Activated CD8-positive, alpha-beta memory T cell treated with anti-CD3 and anti-CD28 coated beads for 36 hours (primary cell): ENCODE data around the gene BCAS3. TPM values are rescaled to one million over a fixed set of nuclear protein-coding genes. Genes with fewer than 3 reads are reported as not detected.
"Not testable (repeated sequence)": the region's sequence is repeated elsewhere in the genome, so short reads cannot be mapped to it uniquely, and the experiment has no call there.

Experiments
- CTCF ChIA-PET: fragments of 350-600 bp; sonication (Branson Sonifier 250); formaldehyde crosslinking; loops from one replicate; lab custom pipeline; 2021; ENCODE audit warnings: antibody characterized with exemption; lab: Charles Lee
- POLR2A ChIA-PET: fragments of 350-600 bp; sonication (Branson Sonifier 250); formaldehyde crosslinking; loops from one replicate; lab custom pipeline; 2021; ENCODE audit warnings: antibody characterized with exemption; lab: Charles Lee
- total RNA-seq, 2 experiments: library from RNA; stranded (reverse); gene quantifications; one replicate each; pipeline ENCODE4 v1.2.3, GENCODE V29; 2021

Gene BCAS3
- total RNA-seq, 2 experiments from 2014 or later, result 6.9 to 9.3 TPM

GRCh38 chr17:60900688-60901087 lies 223.0 kb downstream of the BCAS3 start:
- POLR2A ChIA-PET, result no interaction called here
- CTCF ChIA-PET, result no interaction called here

- ChIA-PET POLR2A (no interaction called here), CTCF (no interaction called here)
Observed at GRCh38 chr17:60901242-60901641, 223.6 kb downstream of the BCAS3 start.

- POLR2A ChIA-PET, result no interaction called here
- CTCF ChIA-PET, result interaction anchor here (0.6 kb wide), 1 partner anchor 31 kb away, joined by 4 read pairs; no protein-coding TSS in a partner anchor
Observed at GRCh38 chr17:60901806-60902205, 224.2 kb downstream of the BCAS3 start.

GRCh38 chr17:60902399-60902798 lies 224.7 kb downstream of the BCAS3 start:
- ChIA-PET CTCF (interaction anchor here (0.6 kb wide), 1 partner anchor 30 kb away, joined by 4 read pairs; no protein-coding TSS in a partner anchor), POLR2A (no interaction called here)

GRCh38 chr17:60904582-60904981 lies 226.9 kb downstream of the BCAS3 start:
- POLR2A ChIA-PET, result no interaction called here
- CTCF ChIA-PET, result no interaction called here

GRCh38 chr17:60905709-60906108 lies 228.1 kb downstream of the BCAS3 start:
- ChIA-PET CTCF (no interaction called here), POLR2A (no interaction called here)

- POLR2A ChIA-PET, result no interaction called here
Observed at GRCh38 chr17:60908324-60908723, 230.7 kb downstream of the BCAS3 start.

GRCh38 chr17:60909405-60909804 lies 231.8 kb downstream of the BCAS3 start:
- CTCF ChIA-PET, result no interaction called here
- POLR2A ChIA-PET, result no interaction called here

More at GRCh38 chr17:60908324-60908723, 230.7 kb downstream of the BCAS3 start:
- CTCF ChIA-PET, result no interaction called here

- ChIA-PET POLR2A (no interaction called here), CTCF (no interaction called here)
Observed at GRCh38 chr17:60910415-60910814, 232.8 kb downstream of the BCAS3 start.

GRCh38 chr17:60914078-60914477 lies 236.4 kb downstream of the BCAS3 start:
- ChIA-PET POLR2A (no interaction called here), CTCF (no interaction called here)

- POLR2A ChIA-PET, result no interaction called here
Observed at GRCh38 chr17:60916043-60916442, 238.4 kb downstream of the BCAS3 start.

GRCh38 chr17:60920107-60920506 lies 242.5 kb downstream of the BCAS3 start:
- ChIA-PET POLR2A (no interaction called here), CTCF (no interaction called here)

More at GRCh38 chr17:60916043-60916442, 238.4 kb downstream of the BCAS3 start:
- CTCF ChIA-PET, result no interaction called here

GRCh38 chr17:60923000-60923399 lies 245.3 kb downstream of the BCAS3 start:
- ChIA-PET CTCF (no interaction called here), POLR2A (no interaction called here)

- ChIA-PET CTCF (no interaction called here), POLR2A (no interaction called here)
Observed at GRCh38 chr17:60926466-60927183, 249.0 kb downstream of the BCAS3 start.

- ChIA-PET CTCF (no interaction called here), POLR2A (no interaction called here)
Observed at GRCh38 chr17:60933739-60934138, 256.1 kb downstream of the BCAS3 start.

- CTCF ChIA-PET, result no interaction called here
- POLR2A ChIA-PET, result no interaction called here
Observed at GRCh38 chr17:60934723-60935122, 257.1 kb downstream of the BCAS3 start.

GRCh38 chr17:60935991-60936390 lies 258.3 kb downstream of the BCAS3 start:
- POLR2A ChIA-PET, CTCF ChIA-PET: not testable (repeated sequence)

GRCh38 chr17:60939318-60939717 lies 261.7 kb downstream of the BCAS3 start:
- CTCF ChIA-PET, result interaction anchor here (0.6 kb wide), 1 partner anchor 313 kb away, joined by 3 read pairs; no protein-coding TSS in a partner anchor

GRCh38 chr17:60941028-60941427 lies 263.4 kb downstream of the BCAS3 start:
- CTCF ChIA-PET, result no interaction called here
- POLR2A ChIA-PET, result no interaction called here

More at GRCh38 chr17:60939318-60939717, 261.7 kb downstream of the BCAS3 start:
- POLR2A ChIA-PET, result no interaction called here

- POLR2A ChIA-PET, result no interaction called here
- CTCF ChIA-PET, result no interaction called here
Observed at GRCh38 chr17:60941571-60941970, 263.9 kb downstream of the BCAS3 start.

- ChIA-PET CTCF (no interaction called here), POLR2A (no interaction called here)
Observed at GRCh38 chr17:60944751-60945150, 267.1 kb downstream of the BCAS3 start.
